ENCODE measurements around the gene VWA5A.

GRCh38 chr11:124179310-124179709 is 64.1 kb downstream of the VWA5A start:
- no peak for TF ChIP-seq POLR2A (IDR thresholded peaks at IDR 0.05)
- TF ChIP-seq, protein P1, sequence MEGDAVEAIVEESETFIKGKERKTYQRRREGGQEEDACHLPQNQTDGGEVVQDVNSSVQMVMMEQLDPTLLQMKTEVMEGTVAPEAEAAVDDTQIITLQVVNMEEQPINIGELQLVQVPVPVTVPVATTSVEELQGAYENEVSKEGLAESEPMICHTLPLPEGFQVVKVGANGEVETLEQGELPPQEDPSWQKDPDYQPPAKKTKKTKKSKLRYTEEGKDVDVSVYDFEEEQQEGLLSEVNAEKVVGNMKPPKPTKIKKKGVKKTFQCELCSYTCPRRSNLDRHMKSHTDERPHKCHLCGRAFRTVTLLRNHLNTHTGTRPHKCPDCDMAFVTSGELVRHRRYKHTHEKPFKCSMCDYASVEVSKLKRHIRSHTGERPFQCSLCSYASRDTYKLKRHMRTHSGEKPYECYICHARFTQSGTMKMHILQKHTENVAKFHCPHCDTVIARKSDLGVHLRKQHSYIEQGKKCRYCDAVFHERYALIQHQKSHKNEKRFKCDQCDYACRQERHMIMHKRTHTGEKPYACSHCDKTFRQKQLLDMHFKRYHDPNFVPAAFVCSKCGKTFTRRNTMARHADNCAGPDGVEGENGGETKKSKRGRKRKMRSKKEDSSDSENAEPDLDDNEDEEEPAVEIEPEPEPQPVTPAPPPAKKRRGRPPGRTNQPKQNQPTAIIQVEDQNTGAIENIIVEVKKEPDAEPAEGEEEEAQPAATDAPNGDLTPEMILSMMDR (IDR thresholded peaks at IDR 0.05), result no peak
